AG09309 (cell line): ENCODE data around the gene PRIMA1.

Experiments
- DNase-seq: peaks from one replicate; pipeline ENCODE4 v3.0.0-alpha.2; 2010; ENCODE audit warnings: low read depth
- H3K4me3 ChIP-seq: 2 replicates; pipeline ENCODE4 v1.5.1; 2011; ENCODE audit warnings: mild to moderate bottlenecking, low read depth, low read length, moderate library complexity; ENCODE audit not compliant: control insufficient read depth
- CTCF ChIP-seq: IDR thresholded peaks from 2 replicates; pipeline ENCODE4 v1.5.1; 2011; ENCODE audit warnings: mild to moderate bottlenecking, low read depth, low read length, inconsistent platforms; ENCODE audit not compliant: insufficient read depth, control insufficient read depth; ENCODE audit errors: missing control alignments

Gene PRIMA1

GRCh38 chr14:93675651-93676050 is 112.6 kb downstream of the PRIMA1 start:
- no peak overlapping the region for H3K4me3 ChIP-seq
- no peak for TF ChIP-seq CTCF

GRCh38 chr14:93674343-93674742 is 113.9 kb downstream of the PRIMA1 start:
- no peak for DNase-seq
- no peak for TF ChIP-seq CTCF
- H3K4me3 ChIP-seq, result no peak overlapping the region

More at GRCh38 chr14:93675651-93676050, 112.6 kb downstream of the PRIMA1 start:
- DNase-seq, result no peak

GRCh38 chr14:93669632-93670031 is 118.7 kb downstream of the PRIMA1 start:
- DNase-seq, result no peak
- no peak for TF ChIP-seq CTCF
- H3K4me3 ChIP-seq, result no peak overlapping the region
